ENCODE data around the gene CADM1.

DNA sequence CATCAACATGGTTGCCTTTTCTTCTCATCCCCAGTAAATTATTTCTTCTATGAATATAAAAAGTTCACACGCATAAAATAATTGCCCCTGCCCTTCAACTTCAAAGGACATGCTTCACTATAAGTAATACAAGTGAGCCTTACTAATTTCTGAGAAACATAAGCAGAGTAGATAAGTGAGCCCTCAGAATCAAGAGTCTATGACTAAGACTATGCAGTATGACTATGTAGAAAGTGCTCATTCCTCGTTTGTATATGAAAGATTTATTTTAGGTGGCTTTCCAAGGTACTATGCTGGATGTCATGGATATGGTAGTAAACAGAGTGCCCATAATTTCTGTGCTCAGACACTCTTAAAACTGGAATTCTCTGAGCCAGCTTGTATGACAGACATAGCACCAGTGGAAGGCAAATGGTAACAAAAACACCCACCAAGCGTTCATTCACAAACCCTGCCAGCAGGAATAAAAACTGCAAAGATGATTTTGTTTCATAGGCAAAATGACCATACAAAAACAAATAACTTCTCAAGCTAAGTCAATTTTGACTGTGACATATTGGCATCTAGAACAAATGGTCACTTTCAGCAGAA is 189.8 kb downstream of the CADM1 start:
- TF ChIP-seq, protein P1, sequence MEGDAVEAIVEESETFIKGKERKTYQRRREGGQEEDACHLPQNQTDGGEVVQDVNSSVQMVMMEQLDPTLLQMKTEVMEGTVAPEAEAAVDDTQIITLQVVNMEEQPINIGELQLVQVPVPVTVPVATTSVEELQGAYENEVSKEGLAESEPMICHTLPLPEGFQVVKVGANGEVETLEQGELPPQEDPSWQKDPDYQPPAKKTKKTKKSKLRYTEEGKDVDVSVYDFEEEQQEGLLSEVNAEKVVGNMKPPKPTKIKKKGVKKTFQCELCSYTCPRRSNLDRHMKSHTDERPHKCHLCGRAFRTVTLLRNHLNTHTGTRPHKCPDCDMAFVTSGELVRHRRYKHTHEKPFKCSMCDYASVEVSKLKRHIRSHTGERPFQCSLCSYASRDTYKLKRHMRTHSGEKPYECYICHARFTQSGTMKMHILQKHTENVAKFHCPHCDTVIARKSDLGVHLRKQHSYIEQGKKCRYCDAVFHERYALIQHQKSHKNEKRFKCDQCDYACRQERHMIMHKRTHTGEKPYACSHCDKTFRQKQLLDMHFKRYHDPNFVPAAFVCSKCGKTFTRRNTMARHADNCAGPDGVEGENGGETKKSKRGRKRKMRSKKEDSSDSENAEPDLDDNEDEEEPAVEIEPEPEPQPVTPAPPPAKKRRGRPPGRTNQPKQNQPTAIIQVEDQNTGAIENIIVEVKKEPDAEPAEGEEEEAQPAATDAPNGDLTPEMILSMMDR (IDR thresholded peaks at IDR 0.05; ENCODE audit: extremely low read depth in 1 of 2, insufficient read depth in 1 of 2, low read depth in 1 of 2, low read length in 2 of 2): no peak
- TF ChIP-seq POLR2AphosphoS5 (IDR thresholded peaks at IDR 0.05; ENCODE audit: insufficient read depth, low read depth, low read length) (no peak), POLR2A (IDR thresholded peaks at IDR 0.05; ENCODE audit: low read depth, low read length) (no peak)
